DOHH2 (cell line): ENCODE data around the gene CYP2C18.

Experiments
- H3F3A ChIP-seq: fragments of 200-600 bp; sonication (generic), shearing (Covaris generic); 2 replicates; pipeline ENCODE4 v1.6.0; 2016; ENCODE audit warnings: antibody characterized with exemption, mild to moderate bottlenecking; ENCODE audit not compliant: control insufficient read depth, insufficient read depth
- H3K27ac ChIP-seq: fragments of 200-600 bp; sonication (generic); 2 replicates; pipeline ENCODE4 v1.5.1; 2014; ENCODE audit warnings: low read depth, mild to moderate bottlenecking, low read length, moderate library complexity
- H3K27me3 ChIP-seq: fragments of 200-600 bp; sonication (generic); 2 replicates; pipeline ENCODE4 v1.6.1; 2014; ENCODE audit warnings: mild to moderate bottlenecking, low read length, mixed read lengths; ENCODE audit not compliant: control insufficient read depth
- H3K36me3 ChIP-seq: fragments of 200-600 bp; sonication (generic); 2 replicates; pipeline ENCODE4 v1.6.1; 2014; ENCODE audit warnings: mild to moderate bottlenecking, low read length, moderate library complexity, mixed read lengths; ENCODE audit not compliant: control insufficient read depth
- H3K4me1 ChIP-seq: fragments of 200-600 bp; sonication (generic); 2 replicates; pipeline ENCODE4 v1.6.1; 2014; ENCODE audit warnings: mild to moderate bottlenecking, low read length, mixed read lengths; ENCODE audit not compliant: control insufficient read depth
- H3K4me2 ChIP-seq: fragments of 200-600 bp; sonication (generic); 2 replicates; pipeline ENCODE4 v1.6.0; 2014; ENCODE audit warnings: mild to moderate bottlenecking, low read length, moderate library complexity
- H3K4me3 ChIP-seq: fragments of 200-600 bp; sonication (generic); 2 replicates; pipeline ENCODE4 v1.5.1; 2014; ENCODE audit warnings: mild to moderate bottlenecking, low read length, mixed read lengths
- H3K79me2 ChIP-seq: fragments of 200-600 bp; sonication (generic); 2 replicates; pipeline ENCODE4 v1.6.1; 2014; ENCODE audit warnings: mild to moderate bottlenecking, low read length, mixed read lengths; ENCODE audit not compliant: control insufficient read depth
- H3K9me2 ChIP-seq: fragments of 200-600 bp; sonication (generic); replicated peaks from 2 replicates; pipeline ENCODE4 v1.6.1; 2014; ENCODE audit warnings: mild to moderate bottlenecking, low read length, mixed read lengths; ENCODE audit not compliant: control insufficient read depth
- H3K9me3 ChIP-seq: fragments of 200-600 bp; sonication (generic); 2 replicates; pipeline ENCODE4 v1.6.1; 2014; ENCODE audit warnings: antibody characterized with exemption, low read length, mixed read lengths; ENCODE audit not compliant: control insufficient read depth, insufficient read depth
- H4K20me1 ChIP-seq: fragments of 200-600 bp; sonication (generic); 2 replicates; pipeline ENCODE4 v1.6.0; 2014; ENCODE audit warnings: low read depth, mild to moderate bottlenecking, antibody characterized with exemption, low read length, moderate library complexity; ENCODE audit not compliant: control insufficient read depth, insufficient read depth
- EZH2phosphoT487 ChIP-seq: fragments of 200-600 bp; sonication (generic); IDR thresholded peaks from 2 replicates; pipeline ENCODE4 v1.6.1; 2017; ENCODE audit warnings: borderline replicate concordance, mild to moderate bottlenecking, antibody characterized with exemption, low read length, moderate library complexity, mixed read lengths
- TF ChIP-seq, protein P1 (sequence below): fragments of 200-600 bp; sonication (generic); IDR thresholded peaks from one replicate; pipeline ENCODE4 v1.5.1; 2014; ENCODE audit warnings: antibody characterized with exemption, mild to moderate bottlenecking, low read depth, low read length; ENCODE audit not compliant: poor library complexity, severe bottlenecking

The CYP2C18 gene

DNA sequence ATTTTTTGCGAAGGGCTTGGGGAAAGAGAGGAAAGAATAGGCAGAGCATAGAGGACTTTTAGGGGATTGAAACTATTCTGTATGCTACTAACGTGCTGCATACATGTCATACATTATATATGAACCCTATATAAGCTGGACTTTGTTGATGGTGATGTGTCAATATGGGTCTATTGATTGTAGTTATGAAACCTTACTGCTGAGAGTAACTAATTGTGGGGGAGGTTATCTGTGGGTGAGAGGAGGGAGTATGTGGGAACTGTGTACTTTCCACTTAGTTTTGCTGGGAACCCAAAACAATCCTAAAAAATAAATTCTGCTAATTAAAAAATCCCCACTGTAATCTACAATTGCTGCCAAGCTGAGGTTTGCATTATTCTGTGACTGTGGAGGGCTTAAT is 63.6 kb downstream of the CYP2C18 start:
- no peaks in the 10 kb centered on the region for H3K27me3 ChIP-seq
- H3K9me2 ChIP-seq: no peaks in the 10 kb centered on the region
- H3K36me3 ChIP-seq: no peaks in the 10 kb centered on the region
- no peak overlapping the region for H3K4me2 ChIP-seq
- no peaks in the 10 kb centered on the region for H3K4me1 ChIP-seq
- TF ChIP-seq EZH2phosphoT487: no peak
- TF ChIP-seq, protein P1, sequence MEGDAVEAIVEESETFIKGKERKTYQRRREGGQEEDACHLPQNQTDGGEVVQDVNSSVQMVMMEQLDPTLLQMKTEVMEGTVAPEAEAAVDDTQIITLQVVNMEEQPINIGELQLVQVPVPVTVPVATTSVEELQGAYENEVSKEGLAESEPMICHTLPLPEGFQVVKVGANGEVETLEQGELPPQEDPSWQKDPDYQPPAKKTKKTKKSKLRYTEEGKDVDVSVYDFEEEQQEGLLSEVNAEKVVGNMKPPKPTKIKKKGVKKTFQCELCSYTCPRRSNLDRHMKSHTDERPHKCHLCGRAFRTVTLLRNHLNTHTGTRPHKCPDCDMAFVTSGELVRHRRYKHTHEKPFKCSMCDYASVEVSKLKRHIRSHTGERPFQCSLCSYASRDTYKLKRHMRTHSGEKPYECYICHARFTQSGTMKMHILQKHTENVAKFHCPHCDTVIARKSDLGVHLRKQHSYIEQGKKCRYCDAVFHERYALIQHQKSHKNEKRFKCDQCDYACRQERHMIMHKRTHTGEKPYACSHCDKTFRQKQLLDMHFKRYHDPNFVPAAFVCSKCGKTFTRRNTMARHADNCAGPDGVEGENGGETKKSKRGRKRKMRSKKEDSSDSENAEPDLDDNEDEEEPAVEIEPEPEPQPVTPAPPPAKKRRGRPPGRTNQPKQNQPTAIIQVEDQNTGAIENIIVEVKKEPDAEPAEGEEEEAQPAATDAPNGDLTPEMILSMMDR: no peak
- no peaks in the 10 kb centered on the region for H3K79me2 ChIP-seq
- no peaks in the 10 kb centered on the region for H4K20me1 ChIP-seq
- H3K9me3 ChIP-seq: no peaks in the 10 kb centered on the region; the same call in 1 of the 2 replicates
- no peaks in the 10 kb centered on the region for H3F3A ChIP-seq
- no peak overlapping the region for H3K4me3 ChIP-seq
- H3K27ac ChIP-seq: no peak overlapping the region

DNA sequence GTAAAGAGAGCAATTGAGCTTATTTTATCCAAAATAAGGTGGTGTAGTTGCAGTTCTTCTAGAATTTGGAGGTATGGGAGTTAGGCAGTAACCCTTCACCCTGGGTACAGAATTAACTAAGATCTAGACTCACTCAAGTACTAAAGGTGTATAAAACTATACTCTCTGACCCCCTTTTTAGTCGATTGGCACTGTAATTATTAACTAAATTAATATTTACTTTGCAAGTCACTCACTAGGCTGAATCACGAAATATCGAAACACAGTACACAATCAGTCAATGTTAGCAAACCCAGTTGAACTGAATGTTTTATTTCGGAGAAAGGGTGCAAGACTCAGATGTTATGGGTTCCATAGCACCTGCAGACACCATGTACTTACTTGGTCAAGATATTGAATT is 64.3 kb downstream of the CYP2C18 start:
- Histone ChIP-seq H3K27ac (no peak overlapping the region), H3K9me2 (no peaks in the 10 kb centered on the region), H3K36me3 (no peaks in the 10 kb centered on the region), H3K9me3 (no peaks in the 10 kb centered on the region; the same call in 1 of the 2 replicates), H3F3A (no peaks in the 10 kb centered on the region), H4K20me1 (no peaks in the 10 kb centered on the region), H3K4me1 (no peaks in the 10 kb centered on the region), H3K79me2 (no peaks in the 10 kb centered on the region), H3K27me3 (no peaks in the 10 kb centered on the region), H3K4me3 (no peak overlapping the region), H3K4me2 (no peak overlapping the region)
- TF ChIP-seq EZH2phosphoT487: no peak
- TF ChIP-seq, protein P1: no peak

DNA sequence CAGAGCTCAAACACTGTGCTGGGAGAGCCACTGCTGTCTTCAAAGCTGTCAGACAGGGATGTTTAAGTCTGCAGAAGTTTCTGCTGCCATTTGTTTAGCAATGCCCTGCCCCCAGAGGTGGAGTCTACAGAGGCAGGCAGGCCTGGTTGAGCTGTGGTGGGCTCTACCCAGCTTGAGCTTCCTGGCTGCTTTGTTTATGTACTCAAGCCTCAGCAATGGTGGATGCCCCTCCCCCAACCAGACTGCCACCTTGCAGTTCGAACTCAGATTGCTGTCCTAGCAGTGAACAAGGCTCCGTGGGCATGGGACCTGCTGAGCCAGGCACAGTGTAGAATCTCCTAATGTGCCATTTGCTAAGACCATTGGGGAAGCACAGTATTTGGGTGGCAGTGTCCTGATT is 74.4 kb downstream of the CYP2C18 start:
- TF ChIP-seq, protein P1: no peak
- no peak for TF ChIP-seq EZH2phosphoT487
- Histone ChIP-seq H3K9me3 (no peaks in the 10 kb centered on the region), H3K79me2 (no peaks in the 10 kb centered on the region), H4K20me1 (no peaks in the 10 kb centered on the region), H3K4me3 (no peak overlapping the region), H3K4me2 (no peak overlapping the region), H3F3A (no peaks in the 10 kb centered on the region), H3K27me3 (no peaks in the 10 kb centered on the region), H3K27ac (no peak overlapping the region), H3K4me1 (no peaks in the 10 kb centered on the region), H3K36me3 (no peaks in the 10 kb centered on the region), H3K9me2 (no peaks in the 10 kb centered on the region)

DNA sequence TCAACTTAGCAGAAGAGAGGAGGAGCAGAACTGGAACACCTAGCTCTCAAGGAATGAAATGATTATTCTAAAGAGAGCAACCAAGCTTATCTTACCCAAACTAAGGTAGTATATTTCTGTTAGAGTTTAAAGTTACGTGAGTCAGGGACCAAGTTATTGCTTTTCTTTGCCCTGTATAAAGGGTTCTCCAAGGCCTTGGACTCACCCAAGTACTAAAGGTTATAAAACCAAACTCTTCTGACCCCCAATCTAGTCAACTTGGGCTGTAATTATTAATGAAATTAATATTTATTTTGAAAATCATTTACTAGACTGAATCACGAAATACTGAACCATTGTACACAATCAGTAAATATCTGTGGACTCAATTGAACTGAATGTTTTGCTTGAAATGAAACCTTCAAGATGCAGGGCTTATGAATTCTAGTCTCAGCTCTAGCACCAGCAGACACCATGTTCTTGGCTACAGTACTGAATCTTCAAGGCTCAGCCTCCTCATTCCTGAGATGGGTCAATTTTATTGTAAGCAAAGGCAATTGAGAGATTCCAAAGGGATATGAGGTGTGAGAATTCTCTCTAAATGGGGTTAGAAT is 77.2 kb downstream of the CYP2C18 start:
- Histone ChIP-seq H3K27me3 (no peaks in the 10 kb centered on the region), H4K20me1 (no peaks in the 10 kb centered on the region), H3K4me2 (no peak overlapping the region), H3F3A (no peaks in the 10 kb centered on the region), H3K9me2 (no peaks in the 10 kb centered on the region), H3K4me1 (no peaks in the 10 kb centered on the region), H3K27ac (no peak overlapping the region), H3K79me2 (no peaks in the 10 kb centered on the region), H3K9me3 (no peaks in the 10 kb centered on the region), H3K4me3 (no peak overlapping the region), H3K36me3 (no peaks in the 10 kb centered on the region)
- no peak for TF ChIP-seq EZH2phosphoT487
- TF ChIP-seq, protein P1: no peak
